ACC112 (cell line): ENCODE measurements around the gene MAN2A1.
"Not testable (repeated sequence)": the region's sequence is repeated elsewhere in the genome, so short reads cannot be mapped to it uniquely, and the experiment has no call there.

Experiments
- H2AFZ ChIP-seq: fragments of 200-600 bp; sonication (generic); one replicate; pipeline ENCODE4 v1.6.0; 2017; ENCODE audit warnings: antibody characterized with exemption, low read length; ENCODE audit not compliant: unreplicated experiment
- H3K27ac ChIP-seq: fragments of 200-600 bp; sonication (generic); 2 replicates; pipeline ENCODE4 v1.5.1; 2014; ENCODE audit warnings: low read depth, mild to moderate bottlenecking, antibody characterized with exemption, low read length, moderate library complexity
- H3K27me3 ChIP-seq: fragments of 200-600 bp; sonication (generic); 2 replicates; pipeline ENCODE4 v1.6.1; 2014; ENCODE audit warnings: mild to moderate bottlenecking, antibody characterized with exemption, low read length, moderate library complexity, mixed read lengths; ENCODE audit not compliant: insufficient read depth
- H3K36me3 ChIP-seq: fragments of 200-600 bp; sonication (generic); 2 replicates; pipeline ENCODE4 v1.6.1; 2016; ENCODE audit warnings: mild to moderate bottlenecking, antibody characterized with exemption, low read length, moderate library complexity, mixed read lengths; ENCODE audit not compliant: insufficient read depth
- H3K4me1 ChIP-seq: fragments of 200-600 bp; sonication (generic); one replicate; pipeline ENCODE4 v1.6.1; 2016; ENCODE audit warnings: low read length, mixed read lengths; ENCODE audit not compliant: insufficient read depth, unreplicated experiment, control insufficient read depth
- H3K4me3 ChIP-seq: fragments of 200-600 bp; sonication (generic); 2 replicates; pipeline ENCODE4 v1.5.1; 2014; ENCODE audit warnings: mild to moderate bottlenecking, low read depth, low read length
- H3K79me2 ChIP-seq: fragments of 200-600 bp; sonication (generic); one replicate; pipeline ENCODE4 v1.6.0; 2016; ENCODE audit warnings: low read length; ENCODE audit not compliant: control insufficient read depth, unreplicated experiment, insufficient read depth

The MAN2A1 gene

DNA sequence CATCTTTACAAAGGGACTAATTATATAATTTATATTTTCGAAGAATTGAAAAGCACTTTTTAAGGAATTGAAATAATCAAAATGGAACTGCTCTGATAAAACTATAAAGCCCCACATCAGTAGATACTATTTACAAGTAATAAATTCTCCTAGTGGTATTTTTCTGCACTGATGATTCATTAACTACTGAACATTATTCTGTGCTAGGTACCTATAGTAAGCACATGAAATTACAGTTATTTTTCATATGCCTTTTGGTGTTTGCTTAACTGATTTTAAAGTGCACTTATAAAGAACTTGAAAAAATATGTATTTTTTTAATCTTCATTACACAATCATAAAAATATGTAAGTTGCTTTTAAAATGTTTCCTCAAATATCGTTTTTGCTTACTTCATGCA, 123.0 kb downstream of the MAN2A1 start:
- Histone ChIP-seq H3K27ac (no peak overlapping the region), H3K36me3 (no peaks in the 10 kb centered on the region), H3K4me3 (no peak overlapping the region), H3K27me3 (no peaks in the 10 kb centered on the region), H3K79me2 (no peaks in the 10 kb centered on the region), H3K4me1 (no peaks in the 10 kb centered on the region), H2AFZ (no peak overlapping the region)

DNA sequence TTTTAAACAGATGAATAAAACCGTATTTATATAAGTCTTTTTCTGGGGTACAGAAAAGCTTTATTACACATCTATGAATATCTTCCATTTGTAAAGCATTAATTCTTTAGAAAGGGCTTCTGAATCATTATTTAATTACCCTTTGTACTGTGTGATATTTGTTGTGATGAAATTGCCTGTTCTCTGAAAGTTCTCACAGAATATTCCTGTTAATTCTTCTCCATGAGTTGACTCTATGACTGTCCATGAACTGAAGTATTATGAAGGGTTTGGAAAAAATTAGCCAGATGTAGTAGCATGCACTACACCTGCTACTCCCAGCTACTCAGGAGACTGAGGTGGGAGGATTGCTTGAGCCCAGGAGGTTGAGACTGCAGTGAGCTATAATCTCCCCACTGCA, 127.0 kb downstream of the MAN2A1 start:
- Histone ChIP-seq H3K4me1 (no peaks in the 10 kb centered on the region), H3K27ac (no peak overlapping the region), H3K36me3 (peaks cover 4% of the 10 kb centered on the region; the same call in 1 of the 2 replicates), H3K4me3 (no peak overlapping the region), H2AFZ (no peak overlapping the region), H3K27me3 (no peaks in the 10 kb centered on the region), H3K79me2 (no peaks in the 10 kb centered on the region)

DNA sequence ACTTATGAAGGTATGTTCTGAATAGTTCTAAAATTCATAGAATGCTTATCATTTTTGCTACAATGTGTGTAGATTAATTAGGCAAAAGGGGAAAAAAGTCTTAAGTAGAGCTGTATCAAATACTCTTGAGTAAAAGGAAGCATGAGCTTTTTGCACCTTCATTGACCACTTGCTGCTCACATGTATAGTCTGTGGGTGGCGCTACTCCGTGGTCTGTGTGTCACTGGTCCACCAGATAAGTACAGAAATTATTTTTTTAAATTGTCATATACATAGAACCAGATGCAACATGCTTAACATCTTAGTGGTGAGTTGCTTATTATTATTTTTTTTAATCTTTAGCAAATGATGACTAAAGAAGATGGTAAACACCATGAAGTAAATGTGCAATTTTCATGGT, 130.2 kb downstream of the MAN2A1 start:
- H3K27me3 ChIP-seq: no peaks in the 10 kb centered on the region
- H2AFZ ChIP-seq: no peak overlapping the region
- no peaks in the 10 kb centered on the region for H3K79me2 ChIP-seq
- peaks cover 9% of the 10 kb centered on the region for H3K4me1 ChIP-seq
- H3K27ac ChIP-seq: no peak overlapping the region
- H3K36me3 ChIP-seq: peaks cover 9% of the 10 kb centered on the region
- no peak overlapping the region for H3K4me3 ChIP-seq

DNA sequence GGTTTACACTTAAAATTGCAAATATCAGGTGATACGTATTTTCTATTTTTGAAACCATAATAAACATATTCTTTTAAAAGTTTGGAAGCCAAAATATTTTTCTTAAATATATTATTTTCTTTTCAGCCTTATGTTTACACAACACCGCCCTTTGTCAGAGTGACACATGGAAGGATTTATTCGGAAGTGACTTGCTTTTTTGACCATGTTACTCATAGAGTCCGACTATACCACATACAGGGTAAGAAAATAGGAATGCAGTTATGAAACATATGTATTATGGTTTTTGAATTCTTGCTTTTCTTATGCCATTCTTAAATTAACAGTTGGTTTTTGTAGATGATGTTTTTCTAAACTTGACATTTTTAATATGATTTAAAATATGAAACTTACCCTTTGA, 133.9 kb downstream of the MAN2A1 start:
- no peaks in the 10 kb centered on the region for H3K27me3 ChIP-seq
- H2AFZ ChIP-seq: no peak overlapping the region
- peaks cover 13% of the 10 kb centered on the region for H3K4me1 ChIP-seq
- H3K79me2 ChIP-seq: no peaks in the 10 kb centered on the region
- no peak overlapping the region for H3K4me3 ChIP-seq
- H3K27ac ChIP-seq: peak overlapping the region; percentile 4; the same call in 1 of the 2 replicates
- peaks cover 9% of the 10 kb centered on the region for H3K36me3 ChIP-seq

DNA sequence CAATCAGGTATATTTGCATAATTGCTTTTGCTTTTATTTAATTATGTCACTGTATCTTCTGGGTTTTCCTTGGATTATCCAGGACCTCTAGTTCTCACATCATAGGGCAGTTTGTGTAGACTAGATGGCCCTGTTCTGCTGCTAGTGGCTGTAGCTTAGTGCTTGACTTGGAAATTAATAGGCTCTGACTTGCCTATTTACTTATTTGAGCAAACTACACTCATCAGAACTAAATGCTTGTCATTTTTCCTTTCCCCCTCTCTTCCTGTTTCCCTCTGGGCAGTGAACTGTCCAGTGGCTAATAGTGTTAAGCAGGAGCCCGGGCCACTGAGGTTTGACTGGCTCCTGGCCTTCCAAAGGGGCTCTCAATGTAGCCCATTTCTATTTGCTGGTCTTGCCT, 135.7 kb downstream of the MAN2A1 start:
- Histone ChIP-seq H3K36me3 (peaks cover 5% of the 10 kb centered on the region), H3K27ac (no peak overlapping the region), H3K79me2 (no peaks in the 10 kb centered on the region), H3K4me1 (peaks cover 13% of the 10 kb centered on the region), H2AFZ (no peak overlapping the region), H3K27me3 (no peaks in the 10 kb centered on the region), H3K4me3 (no peak overlapping the region)

DNA sequence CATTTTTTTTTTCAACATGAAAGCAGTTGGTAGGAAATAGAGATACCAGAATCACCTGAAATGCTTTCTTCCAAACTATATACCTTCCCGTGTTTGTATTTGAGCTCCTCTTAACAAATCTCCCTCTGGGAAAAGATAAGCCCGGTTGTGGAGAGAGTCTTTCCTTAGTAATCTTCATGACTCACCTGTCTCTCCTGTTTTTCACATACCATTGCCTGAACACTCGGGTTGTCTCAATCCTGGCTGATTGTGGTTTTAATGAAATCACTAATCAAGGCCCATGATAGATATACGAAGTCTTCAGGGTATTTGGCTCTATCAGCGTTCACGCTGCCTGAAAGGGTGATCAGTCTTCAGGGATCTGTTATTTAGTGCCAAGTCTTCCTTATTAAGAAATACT, 136.7 kb downstream of the MAN2A1 start:
- Histone ChIP-seq H3K4me3 (no peak overlapping the region), H3K36me3 (peaks cover 5% of the 10 kb centered on the region), H3K4me1 (peaks cover 20% of the 10 kb centered on the region), H3K27me3 (no peaks in the 10 kb centered on the region), H2AFZ (no peak overlapping the region), H3K79me2 (no peaks in the 10 kb centered on the region), H3K27ac (no peak overlapping the region)

DNA sequence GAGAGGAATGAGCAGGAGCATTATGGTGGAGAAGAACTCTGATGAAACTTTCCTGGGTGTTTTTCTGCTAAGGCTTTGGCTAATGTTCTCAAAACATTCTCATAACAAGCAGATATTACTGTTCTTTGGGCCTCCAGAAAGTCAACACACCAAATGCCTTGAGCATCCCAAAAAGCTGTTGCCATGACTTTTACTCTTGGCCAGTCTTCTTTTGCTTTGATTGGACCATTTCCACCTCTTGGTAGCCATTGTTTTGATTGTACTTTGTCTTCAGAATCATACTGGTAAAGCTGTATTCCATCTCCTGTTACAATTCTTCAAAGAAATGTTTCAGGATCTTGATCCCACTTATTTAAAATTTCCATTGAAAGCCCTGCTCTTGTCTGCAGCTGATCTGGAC, 139.6 kb downstream of the MAN2A1 start:
- Histone ChIP-seq H3K27ac (no peak overlapping the region), H2AFZ (no peak overlapping the region), H3K36me3 (peaks cover 2% of the 10 kb centered on the region)

DNA sequence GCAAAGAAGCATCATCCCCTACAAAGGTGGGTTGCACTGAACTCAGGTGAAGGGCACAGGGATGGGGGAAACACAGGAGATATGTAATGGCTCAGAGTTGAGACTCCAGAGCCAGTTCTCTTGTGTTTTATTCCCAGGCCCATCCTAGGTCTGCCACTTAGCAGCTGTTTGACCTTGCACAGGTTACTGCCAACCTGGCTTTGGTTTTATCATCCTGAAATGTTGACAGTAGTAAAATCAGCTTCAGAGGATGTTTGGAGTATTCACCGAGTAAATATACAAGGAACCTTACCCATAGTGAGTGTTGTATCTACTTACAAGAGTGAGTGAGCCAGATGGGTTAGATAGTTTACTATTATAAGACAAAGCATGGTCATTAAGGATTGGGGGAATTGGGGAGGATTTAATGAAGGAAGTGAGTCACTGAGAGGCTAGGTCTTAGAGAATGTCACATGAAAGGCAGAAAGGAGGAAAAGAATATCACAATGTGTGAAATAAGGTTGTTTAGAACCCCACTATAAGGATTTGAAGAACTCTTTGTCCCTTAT, 141.3 kb downstream of the MAN2A1 start:
- H2AFZ ChIP-seq: no peak overlapping the region
- peaks cover 13% of the 10 kb centered on the region for H3K4me1 ChIP-seq
- H3K27ac ChIP-seq: no peak overlapping the region
- H3K79me2 ChIP-seq: no peaks in the 10 kb centered on the region
- H3K27me3 ChIP-seq: no peaks in the 10 kb centered on the region
- no peak overlapping the region for H3K4me3 ChIP-seq
- no peaks in the 10 kb centered on the region; the same call in 1 of the 2 replicates for H3K36me3 ChIP-seq

More for the DNA sequence above, 139.6 kb downstream of the MAN2A1 start:
- Histone ChIP-seq H3K27me3 (no peaks in the 10 kb centered on the region), H3K4me3 (no peak overlapping the region), H3K79me2 (no peaks in the 10 kb centered on the region), H3K4me1 (peaks cover 20% of the 10 kb centered on the region)

DNA sequence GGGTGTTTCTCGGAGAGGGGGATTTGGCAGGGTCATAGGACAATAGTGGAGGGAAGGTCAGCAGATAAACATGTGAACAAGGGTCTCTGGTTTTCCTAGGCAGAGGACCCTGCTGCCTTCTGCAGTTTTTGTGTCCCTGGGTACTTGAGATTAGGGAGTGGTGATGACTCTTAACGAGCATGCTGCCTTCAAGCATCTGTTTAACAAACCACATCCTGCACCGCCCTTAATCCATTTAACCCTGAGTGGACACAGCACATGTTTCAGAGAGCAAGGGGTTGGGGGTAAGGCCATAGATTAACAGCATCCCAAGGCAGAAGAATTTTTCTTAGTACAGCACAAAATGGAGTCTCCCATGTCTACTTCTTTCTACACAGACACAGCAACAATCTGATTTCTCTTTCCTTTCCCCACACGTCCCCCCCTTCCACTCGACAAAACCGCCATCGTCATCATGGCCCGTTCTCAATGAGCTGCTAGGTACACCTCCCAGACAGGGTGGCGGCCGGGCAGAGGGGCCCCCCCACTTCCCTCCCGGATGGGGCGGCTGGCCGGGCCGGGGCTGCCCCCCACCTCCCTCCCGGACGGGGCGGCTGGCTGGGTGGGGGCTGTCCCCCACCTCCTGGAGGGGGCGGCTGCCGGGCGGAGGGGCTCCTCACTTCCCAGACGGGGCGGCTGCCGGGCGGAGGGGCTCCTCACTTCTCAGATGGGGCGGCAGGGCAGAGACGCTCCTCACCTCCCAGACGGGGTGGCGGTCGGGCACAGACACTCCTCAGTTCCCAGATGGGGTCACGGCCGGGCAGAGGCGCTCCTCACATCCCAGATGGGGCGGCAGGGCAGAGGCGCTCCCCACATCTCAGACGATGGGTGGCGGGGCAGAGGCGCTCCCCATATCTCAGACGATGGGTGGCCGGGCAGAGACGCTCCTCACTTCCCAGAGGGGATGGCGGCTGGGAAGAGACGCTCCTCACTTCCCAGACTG, 142.8 kb downstream of the MAN2A1 start:
- H3K4me1 ChIP-seq: peaks cover 13% of the 10 kb centered on the region
- not testable (repeated sequence) for H3K79me2 ChIP-seq, H3K4me3 ChIP-seq, H2AFZ ChIP-seq, H3K27me3 ChIP-seq, H3K27ac ChIP-seq, H3K36me3 ChIP-seq

DNA sequence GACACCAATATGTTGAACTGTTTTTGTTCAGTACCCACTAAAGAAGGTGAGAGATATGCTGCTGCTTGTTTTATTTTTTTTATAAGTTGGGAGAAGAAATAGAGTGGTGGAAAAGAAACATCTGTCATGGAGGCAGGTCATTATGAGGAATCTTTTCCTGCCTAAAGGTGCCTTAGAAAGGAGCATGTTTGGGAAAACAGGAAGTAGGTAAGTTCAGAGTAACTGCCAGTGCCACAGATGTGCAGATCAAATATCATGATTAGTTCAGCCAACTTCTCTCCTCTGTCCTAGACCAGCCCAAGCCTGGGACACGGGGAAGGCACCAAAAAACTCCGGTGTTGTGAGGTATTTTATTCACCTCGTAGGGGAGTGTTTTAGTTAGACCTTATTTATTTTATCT, 144.2 kb downstream of the MAN2A1 start:
- Histone ChIP-seq H3K27ac (no peak overlapping the region), H3K27me3 (no peaks in the 10 kb centered on the region), H3K36me3 (no peaks in the 10 kb centered on the region; the same call in 1 of the 2 replicates), H3K4me1 (peaks cover 13% of the 10 kb centered on the region), H3K4me3 (no peak overlapping the region), H2AFZ (no peak overlapping the region), H3K79me2 (no peaks in the 10 kb centered on the region)

DNA sequence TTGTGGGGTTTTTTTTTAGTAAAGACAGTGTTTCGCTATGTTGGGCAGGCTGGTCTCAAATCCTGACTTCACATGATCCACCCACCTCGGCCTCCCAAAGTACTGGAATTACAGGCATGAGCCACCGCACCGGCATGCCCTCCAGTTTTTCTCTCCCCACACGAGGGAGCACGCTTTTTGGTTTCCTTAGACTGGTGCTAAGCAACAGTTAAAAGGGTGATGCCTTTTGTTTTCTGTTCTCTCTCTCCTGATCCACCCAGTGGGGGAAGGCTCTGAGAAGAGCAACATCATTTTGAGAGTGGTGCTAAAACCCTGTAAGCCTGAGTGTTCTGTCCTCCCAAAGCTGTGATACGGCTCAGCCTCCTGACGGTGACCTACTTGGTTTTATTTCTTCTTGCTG, 146.6 kb downstream of the MAN2A1 start:
- Histone ChIP-seq H3K79me2 (no peaks in the 10 kb centered on the region), H3K4me3 (no peak overlapping the region), H3K27me3 (no peaks in the 10 kb centered on the region), H2AFZ (no peak overlapping the region), H3K4me1 (peaks cover 8% of the 10 kb centered on the region), H3K27ac (no peak overlapping the region), H3K36me3 (peaks cover 4% of the 10 kb centered on the region; the same call in 1 of the 2 replicates)
